Measurements from ENCODE around the gene TCF7L2. TPM values are rescaled to one million over a fixed set of nuclear protein-coding genes. Genes with fewer than 3 reads are reported as not detected.
A peak's percentile ranks its signal among the peaks of the same experiment; 100 is the strongest.

TCF7L2 gene
- total RNA-seq, 1 experiment from 2014 or later, result 16.1 TPM

GRCh38 chr10:112963835-112964234 is 13.8 kb downstream of the TCF7L2 start:
- Histone ChIP-seq H3F3A (ENCODE audit: low read length, unreplicated experiment) (no peaks in the 10 kb centered on the region), H3K9ac (ENCODE audit: low read length) (no peak overlapping the region), H4K20me1 (ENCODE audit: low read length) (peaks cover 7% of the 10 kb centered on the region; the same call in 1 of the 2 replicates), H3K9me2 (replicated peaks; ENCODE audit: low read length) (no peaks in the 10 kb centered on the region), H3K36me3 (ENCODE audit: low read depth, low read length) (peaks cover 34% of the 10 kb centered on the region), H3K4me3 (ENCODE audit: low read length) (no peak overlapping the region), H3K4me1 (ENCODE audit: insufficient read depth, low read length) (peaks cover 50% of the 10 kb centered on the region), H3K27me3 (ENCODE audit: low read length) (no peaks in the 10 kb centered on the region), H2AFZ (ENCODE audit: low read length) (no peak overlapping the region), H3K27ac (ENCODE audit: low read length) (no peak overlapping the region), H3K9me3 (ENCODE audit: low read length) (no peaks in the 10 kb centered on the region), H3K79me2 (ENCODE audit: low read length) (peaks cover 87% of the 10 kb centered on the region), H3K4me2 (ENCODE audit: low read length) (peak overlapping the region; percentile 15)
- ChIA-PET CTCF (no interaction called here), POLR2A (ENCODE audit: unreplicated experiment) (no interaction called here)
- TF ChIP-seq EZH2phosphoT487 (IDR thresholded peaks at IDR 0.05; ENCODE audit: borderline replicate concordance, low read length), result no peak
- TF ChIP-seq EZH2 (IDR thresholded peaks at IDR 0.05; ENCODE audit: low read length, unreplicated experiment), result no peak
- TF ChIP-seq CTCF (conservative IDR thresholded peaks at IDR 0.05; ENCODE audit: low read depth, low read length), result no peak
- intact Hi-C loops (cut with micrococcal nuclease), result no loop called here
- ATAC-seq (no peak), DNase-seq (peak; percentile 41)
- no TSS peak for BruUV-seq (replicated peaks)

- no TSS peak for BruUV-seq (replicated peaks)
- ATAC-seq, result no peak
- Histone ChIP-seq H3K9me3 (ENCODE audit: low read length) (no peaks in the 10 kb centered on the region), H3K27me3 (ENCODE audit: low read length) (no peaks in the 10 kb centered on the region), H3K27ac (ENCODE audit: low read length) (no peak overlapping the region), H3K4me3 (ENCODE audit: low read length) (no peak overlapping the region), H2AFZ (ENCODE audit: low read length) (no peak overlapping the region), H3K36me3 (ENCODE audit: low read depth, low read length) (peaks cover 41% of the 10 kb centered on the region), H3K4me2 (ENCODE audit: low read length) (no peak overlapping the region), H3K4me1 (ENCODE audit: insufficient read depth, low read length) (peaks cover 46% of the 10 kb centered on the region), H3K9me2 (replicated peaks; ENCODE audit: low read length) (no peaks in the 10 kb centered on the region), H3K79me2 (ENCODE audit: low read length) (peaks cover 93% of the 10 kb centered on the region), H3K9ac (ENCODE audit: low read length) (no peak overlapping the region), H4K20me1 (ENCODE audit: low read length) (peaks cover 12% of the 10 kb centered on the region), H3F3A (ENCODE audit: low read length, unreplicated experiment) (no peaks in the 10 kb centered on the region)
- CTCF ChIA-PET, result interaction anchor here (0.6 kb wide), 1 partner anchor 14 kb away, joined by 3 read pairs; no protein-coding TSS in a partner anchor
- no peak for DNase-seq
- TF ChIP-seq CTCF (conservative IDR thresholded peaks at IDR 0.05; ENCODE audit: low read depth, low read length) (no peak), EZH2phosphoT487 (IDR thresholded peaks at IDR 0.05; ENCODE audit: borderline replicate concordance, low read length) (no peak), EZH2 (IDR thresholded peaks at IDR 0.05; ENCODE audit: low read length, unreplicated experiment) (no peak)
- POLR2A ChIA-PET (ENCODE audit: unreplicated experiment), result no interaction called here
- intact Hi-C loops (cut with micrococcal nuclease), result no loop called here
Observed at GRCh38 chr10:112964482-112964881, 14.4 kb downstream of the TCF7L2 start.

- intact Hi-C loops (cut with micrococcal nuclease), result no loop called here
- peaks cover 94% of the 10 kb centered on the region for H3K79me2 ChIP-seq (ENCODE audit: low read length)
- H3K9me2 ChIP-seq (replicated peaks; ENCODE audit: low read length), result no peaks in the 10 kb centered on the region
- H3K9me3 ChIP-seq (ENCODE audit: low read length), result no peaks in the 10 kb centered on the region
- CTCF ChIA-PET, result no interaction called here
- H3K27me3 ChIP-seq (ENCODE audit: low read length), result no peaks in the 10 kb centered on the region
- TF ChIP-seq EZH2phosphoT487 (IDR thresholded peaks at IDR 0.05; ENCODE audit: borderline replicate concordance, low read length) (no peak), CTCF (conservative IDR thresholded peaks at IDR 0.05; ENCODE audit: low read depth, low read length) (no peak), EZH2 (IDR thresholded peaks at IDR 0.05; ENCODE audit: low read length, unreplicated experiment) (no peak)
- TSS peak; percentile 1 for BruUV-seq (replicated peaks)
- peak overlapping the region; percentile 65 for H3K27ac ChIP-seq (ENCODE audit: low read length)
- H3K4me3 ChIP-seq (ENCODE audit: low read length), result no peak overlapping the region
- no peaks in the 10 kb centered on the region for H3F3A ChIP-seq (ENCODE audit: low read length, unreplicated experiment)
- DNase-seq, result no peak
- peaks cover 35% of the 10 kb centered on the region for H3K4me1 ChIP-seq (ENCODE audit: insufficient read depth, low read length)
- H3K36me3 ChIP-seq (ENCODE audit: low read depth, low read length), result peaks cover 48% of the 10 kb centered on the region
- H3K4me2 ChIP-seq (ENCODE audit: low read length), result peak overlapping the region; percentile 39
- POLR2A ChIA-PET (ENCODE audit: unreplicated experiment), result no interaction called here
- no peak overlapping the region for H2AFZ ChIP-seq (ENCODE audit: low read length)
- H3K9ac ChIP-seq (ENCODE audit: low read length), result no peak overlapping the region
- H4K20me1 ChIP-seq (ENCODE audit: low read length), result peaks cover 16% of the 10 kb centered on the region
- no peak for ATAC-seq
Observed at GRCh38 chr10:112966194-112966855, 16.3 kb downstream of the TCF7L2 start.

Data from PC-3 (cell line).